Adrenal gland (tissue), 12 donors: Measurements from ENCODE around the gene ISL1. TPM values are rescaled to one million over a fixed set of nuclear protein-coding genes. Genes with fewer than 3 reads are reported as not detected.

ENCODE experiments used
- DNase-seq, 7 donors: peaks; one replicate each; pipeline ENCODE4 v3.0.0-alpha.2; 2019 to 2020
- H3K27ac ChIP-seq, 5 donors: fragments of 200-600 bp; sonication (generic) in 4 of 5; 1 replicate in 3 of 5; 2 replicates in 2 of 5; pipeline versions ENCODE4 v1.5.1 to v1.8.0; 2016 to 2020; ENCODE audit warnings: mild to moderate bottlenecking in 1 of 5
- H3K27me3 ChIP-seq: fragments of 200-600 bp; 2 replicates; pipeline ENCODE4 v1.8.0; 2021
- H3K36me3 ChIP-seq, 2 donors: fragments of 200-600 bp; replicated peaks in 1 of 2; 1 replicate in 1 of 2; 2 replicates in 1 of 2; pipeline versions ENCODE4 v1.5.1 to v1.8.0; 2018 to 2022
- H3K4me1 ChIP-seq, 2 donors: fragments of 200-600 bp; replicated peaks in 1 of 2; 1 replicate in 1 of 2; 2 replicates in 1 of 2; pipeline versions ENCODE4 v1.5.1 to v1.8.0; 2018 to 2021
- H3K4me3 ChIP-seq, 4 donors: fragments of 200-600 bp; sonication (generic) in 3 of 4; one replicate each; pipeline ENCODE4 v1.5.1; 2016 to 2018
- H3K9me3 ChIP-seq, 3 donors: fragments of 200-600 bp; sonication (generic) in 1 of 3; replicated peaks in 1 of 3; 1 replicate in 2 of 3; 2 replicates in 1 of 3; pipeline versions ENCODE4 v1.5.1 to v1.8.0; 2016 to 2021
- CTCF ChIP-seq, 6 experiments: fragments of 450-650 bp in 4 of 6; fragments of 200-600 bp in 2 of 6; sonication (generic) in 1 of 6; IDR thresholded peaks; 1 replicate in 5 of 6; 2 replicates in 1 of 6; pipeline versions ENCODE4 v1.5.1 to v1.8.0; 2016 to 2021; ENCODE audit warnings: antibody characterized with exemption in 6 of 6, mild to moderate bottlenecking in 2 of 6, moderate library complexity in 1 of 6
- POLR2A ChIP-seq, 2 donors: fragments of 450-650 bp; IDR thresholded peaks; one replicate each; pipeline ENCODE4 v1.6.1; 2017; ENCODE audit warnings: antibody characterized with exemption in 2 of 2, mild to moderate bottlenecking in 2 of 2, moderate library complexity in 1 of 2
- WGBS, 4 donors: extraction: QIAGEN DNeasy Blood & Tissue Kit in 2 of 4; methylation state at CpG; one replicate each; pipeline versions ENCODE4 v1.1.5 to v1.1.7; 2013 to 2017; 5-methylcytosine and 5-hydroxymethylcytosine counted together
- intact Hi-C, 2 donors: fragments of 100-400 bp; cut with DNase I; formaldehyde crosslinking; loops; one replicate each; pipeline versions ENCODE4 v1.14.1 to v1.15.0; 2022 to 2023
- polyA plus RNA-seq, 3 donors: library from polyadenylated mRNA; stranded (reverse); fragments of 200-250 nt in 2 of 3; fragments of 350-450 nt in 1 of 3; fragmentation: Illumina TruSeq in 1 of 3; extraction: RNeasy Lipid Tissue Mini Kit (QIAGEN cat#74804) in 1 of 3; gene quantifications; one replicate each; pipeline ENCODE4 v1.2.3, GENCODE V29; 2013 to 2014
- total RNA-seq, 9 donors: library from RNA; depleted of rRNA in 4 of 9; stranded (reverse); fragments of >200 nt in 4 of 9; fragments of 120-200 nt in 1 of 9; fragmentation: NEBNext Ultra II Directional in 1 of 9; extraction: Animal tissue kit (Norgen Biotek cat#: 25700) in 1 of 9; gene quantifications; one replicate each; pipeline versions ENCODE4 v1.1.0 to v1.2.4, GENCODE V29; 2013 to 2023
- donor health status: healthy with polysubstance abuse.
- donor health status: Bipolar disorder and iron deficiency.
- donor health status: DM: yes; HTN: yes; CAD: no.
- donor health status: DM: no; HTN: no; CAD: no.
- donor health status: DM: no; HTN: no; CAD: no.
- donor health status: DM: yes; HTN: yes; CAD: no.

The ISL1 gene
- total and polyA plus RNA-seq, 12 donors: 0.13 to 10.0 (median 0.69) TPM; not detected in 4

DNA sequence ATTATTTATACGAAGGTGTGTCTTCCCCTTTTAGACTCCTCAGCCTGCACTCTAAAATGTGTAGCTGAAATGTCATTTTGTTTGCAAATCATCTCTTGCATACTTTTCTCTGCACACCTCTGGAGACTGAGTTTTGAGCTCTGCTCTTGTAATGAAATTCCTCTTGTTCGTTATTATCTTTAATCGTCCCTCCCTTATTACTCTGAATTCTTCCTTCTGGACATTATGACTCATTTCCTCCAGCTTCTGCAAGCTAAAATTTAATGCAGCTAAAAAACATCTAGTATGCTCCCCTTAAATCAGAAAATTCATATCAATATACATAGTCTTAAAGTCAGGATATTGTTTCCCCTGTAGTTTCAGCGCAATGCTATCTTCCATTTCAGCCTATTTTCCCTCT is 13.5 kb downstream of the ISL1 start:
- intact Hi-C loops: no loop called here
- H3K4me3 ChIP-seq: no peak overlapping the region
- peaks cover 35% of the 10 kb centered on the region for H3K27me3 ChIP-seq
- H3K36me3 ChIP-seq: no peaks in the 10 kb centered on the region
- H3K4me1 ChIP-seq: no peaks in the 10 kb centered on the region
- DNase-seq: no peak
- WGBS, 4 donors: 17 to 29% (median 20%) methylated on average over 4 of the region's 4 CpGs
- H3K27ac ChIP-seq: no peak overlapping the region
- no peaks in the 10 kb centered on the region for H3K9me3 ChIP-seq
- TF ChIP-seq POLR2A (IDR thresholded peaks at IDR 0.05) (no peak), CTCF (IDR thresholded peaks at IDR 0.05) (no peak)

- Histone ChIP-seq H3K27me3 (peaks cover 30% of the 10 kb centered on the region), H3K4me1 (no peaks in the 10 kb centered on the region)
- no peak for TF ChIP-seq POLR2A (IDR thresholded peaks at IDR 0.05)
- TF ChIP-seq CTCF (IDR thresholded peaks at IDR 0.05): no peak
Measured at GRCh38 chr5:51397996-51398395, 14.7 kb downstream of the ISL1 start.

DNA sequence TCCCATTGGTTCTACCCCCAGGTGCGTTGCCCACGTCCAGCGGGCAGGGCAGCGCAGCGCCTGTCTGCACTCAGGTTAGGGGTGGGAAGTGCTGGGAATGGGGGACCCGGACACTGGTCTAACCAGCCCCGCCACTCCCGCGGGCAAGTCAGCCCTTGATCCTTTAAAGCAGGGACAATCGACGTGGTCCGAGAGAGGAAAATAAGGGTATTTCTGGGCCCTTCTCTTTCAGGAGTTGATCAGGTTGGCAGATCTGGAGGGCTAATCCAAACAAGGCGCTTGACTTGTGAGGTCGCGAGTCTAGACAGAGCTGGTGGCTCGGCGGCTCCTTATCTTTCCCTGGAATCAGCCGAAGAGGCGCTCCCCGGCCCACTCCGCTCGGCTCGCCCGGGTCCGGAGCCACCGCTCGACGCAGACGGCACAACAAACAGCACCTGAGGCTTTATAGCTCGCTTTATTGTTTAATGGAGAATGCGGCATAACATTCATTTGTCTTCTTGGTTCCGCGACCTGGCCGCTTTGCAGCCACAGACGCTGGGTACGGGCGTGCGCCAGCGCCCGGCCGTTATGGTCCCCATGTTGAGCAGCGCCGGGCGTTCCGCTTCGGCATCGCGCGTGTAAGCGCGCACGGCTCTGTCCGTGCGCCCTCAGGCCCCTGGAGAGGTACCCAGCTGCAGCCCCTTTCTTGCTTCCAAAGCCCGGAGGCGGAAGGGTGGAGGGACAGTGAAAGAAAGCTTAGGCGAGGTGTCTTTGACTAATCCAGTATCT is 15.8 kb downstream of the ISL1 start:
- no peak for TF ChIP-seq POLR2A (IDR thresholded peaks at IDR 0.05)
- no peak for TF ChIP-seq CTCF (IDR thresholded peaks at IDR 0.05)
- no peak overlapping the region for H3K27ac ChIP-seq
- no peak for DNase-seq
- no peaks in the 10 kb centered on the region for H3K36me3 ChIP-seq
- peaks cover 30% of the 10 kb centered on the region for H3K27me3 ChIP-seq
- H3K4me1 ChIP-seq: no peaks in the 10 kb centered on the region
- WGBS, 4 donors: 1 to 3% (median 2%) methylated on average over 36 to 57 of the region's 57 CpGs
- intact Hi-C loops: no loop called here
- H3K4me3 ChIP-seq: no peak overlapping the region
- H3K9me3 ChIP-seq: no peaks in the 10 kb centered on the region

More at GRCh38 chr5:51397996-51398395, 14.7 kb downstream of the ISL1 start:
- no peak for DNase-seq
- Histone ChIP-seq H3K4me3 (no peak overlapping the region), H3K27ac (no peak overlapping the region), H3K9me3 (no peaks in the 10 kb centered on the region), H3K36me3 (no peaks in the 10 kb centered on the region)
- WGBS, 4 donors: 3 to 9% (median 6%) methylated on average over 7 of the region's 7 CpGs
- intact Hi-C loops: no loop called here

DNA sequence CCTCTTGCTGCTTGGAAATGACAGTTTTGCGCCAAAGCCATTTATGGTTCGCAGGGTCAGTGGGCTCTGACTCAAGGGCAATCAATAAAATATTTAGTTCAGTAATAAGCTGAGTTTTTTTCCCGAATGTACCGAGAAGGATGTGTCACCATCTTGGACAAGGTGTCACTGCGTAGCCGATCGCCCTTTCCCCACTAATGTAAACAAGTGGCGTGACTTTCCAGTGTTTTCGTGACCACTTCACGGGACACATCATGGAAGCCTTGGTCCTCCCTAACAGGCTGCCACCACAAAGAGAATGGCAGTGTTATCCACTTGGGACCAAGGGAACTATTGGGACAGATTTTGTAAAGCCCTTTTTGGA is 16.4 kb downstream of the ISL1 start:
- no peaks in the 10 kb centered on the region for H3K36me3 ChIP-seq
- no peak overlapping the region for H3K27ac ChIP-seq
- no peaks in the 10 kb centered on the region for H3K4me1 ChIP-seq
- no peak for DNase-seq
- 0 to 9% (median 4%) methylated on average over 10 of the region's 10 CpGs for WGBS, 4 donors
- no peak overlapping the region for H3K4me3 ChIP-seq
- no peaks in the 10 kb centered on the region for H3K9me3 ChIP-seq
- intact Hi-C loops: no loop called here
- TF ChIP-seq POLR2A (IDR thresholded peaks at IDR 0.05) (no peak), CTCF (IDR thresholded peaks at IDR 0.05) (no peak)
- peaks cover 25% of the 10 kb centered on the region for H3K27me3 ChIP-seq
